Cerebellar nuclear complex (tissue), 1 donor: Measurements from ENCODE around the gene LHCGR.
"Not testable (repeated sequence)": the region's sequence is repeated elsewhere in the genome, so short reads cannot be mapped to it uniquely, and the experiment has no call there.

Experiments used
- DNase-seq, 2 experiments: peaks; one replicate each; lab custom pipeline; 2025; lab: John Stamatoyannopoulos, UW

LHCGR gene

DNA sequence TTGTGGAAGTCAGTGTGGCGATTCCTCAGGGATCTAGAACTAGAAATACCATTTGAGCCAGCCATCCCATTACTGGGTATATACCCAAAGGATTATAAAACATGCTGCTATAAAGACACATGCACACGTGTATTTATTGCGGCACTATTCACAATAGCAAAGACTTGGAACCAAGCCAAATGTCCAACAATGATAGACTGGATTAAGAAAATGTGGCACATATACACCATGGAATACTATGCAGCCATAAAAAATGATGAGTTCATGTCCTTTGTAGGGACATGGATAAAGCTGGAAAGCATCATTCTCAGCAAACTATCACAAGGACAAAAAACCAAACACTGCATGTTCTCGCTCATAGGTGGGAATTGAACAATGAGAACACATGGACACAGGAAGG, 16.3 kb downstream of the LHCGR start:
- DNase-seq: not testable (repeated sequence)

- no peak for DNase-seq
Observed at GRCh38 chr2:48738806-48739205, 16.7 kb downstream of the LHCGR start.

- no peak for DNase-seq
Observed at GRCh38 chr2:48736251-48736650, 19.3 kb downstream of the LHCGR start.

DNA sequence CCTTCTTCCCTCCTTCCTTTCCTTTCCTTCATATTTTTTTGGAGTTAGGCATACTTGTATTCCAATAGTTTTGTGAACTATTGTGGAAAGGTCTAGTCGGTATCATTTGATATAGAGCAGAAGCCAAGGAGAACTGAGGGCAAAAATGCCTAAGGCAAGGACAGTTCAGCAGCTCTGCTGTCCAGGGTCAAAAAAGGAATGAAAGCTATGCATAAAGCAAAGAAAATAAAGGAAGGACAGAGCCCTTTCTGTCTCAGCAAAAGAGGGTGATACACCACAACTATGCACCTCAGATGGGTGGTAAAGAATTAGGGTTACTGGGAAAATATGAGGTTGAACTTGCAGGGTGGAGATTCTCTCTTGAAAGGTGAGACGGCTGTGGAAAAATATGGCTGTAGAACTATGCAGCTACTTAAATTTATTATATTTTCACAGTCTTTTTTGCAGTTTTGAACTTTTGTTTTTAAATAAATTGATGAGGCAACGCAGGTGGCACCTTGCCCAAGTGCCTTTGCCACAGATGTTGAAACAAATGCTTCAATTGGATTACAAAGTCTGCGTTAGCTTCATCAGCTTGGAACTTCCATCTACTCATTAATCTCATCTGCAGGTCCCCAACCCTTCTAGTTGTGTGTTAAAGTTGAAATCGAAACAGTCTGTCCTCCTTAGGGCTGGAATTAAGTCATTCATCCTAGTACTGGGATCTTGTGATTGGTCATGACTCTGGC, 20.8 kb downstream of the LHCGR start:
- DNase-seq: no peak

GRCh38 chr2:48733067-48733503, 22.4 kb downstream of the LHCGR start:
- no peak for DNase-seq

- no peak for DNase-seq
Observed at GRCh38 chr2:48728840-48729239, 26.7 kb downstream of the LHCGR start.

DNA sequence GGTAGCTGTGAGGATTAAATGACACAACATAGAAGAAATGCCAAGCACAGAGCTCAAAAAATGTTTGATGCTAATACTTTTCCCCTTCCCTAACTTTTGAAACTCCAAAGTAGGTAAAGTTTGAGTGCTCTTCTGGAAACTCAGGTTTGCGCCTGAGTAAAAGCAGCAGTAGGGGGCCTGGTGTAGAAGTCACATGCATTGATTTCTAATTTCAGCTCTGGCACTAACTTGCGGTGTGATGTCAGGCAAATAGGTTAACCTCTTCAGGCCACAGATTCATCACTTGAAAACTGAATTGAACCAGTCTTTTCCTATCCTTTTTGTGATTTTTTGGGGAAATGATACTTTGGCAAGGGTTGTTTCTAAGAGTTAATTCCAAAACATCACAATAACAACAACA, 27.2 kb downstream of the LHCGR start:
- no peak for DNase-seq

DNA sequence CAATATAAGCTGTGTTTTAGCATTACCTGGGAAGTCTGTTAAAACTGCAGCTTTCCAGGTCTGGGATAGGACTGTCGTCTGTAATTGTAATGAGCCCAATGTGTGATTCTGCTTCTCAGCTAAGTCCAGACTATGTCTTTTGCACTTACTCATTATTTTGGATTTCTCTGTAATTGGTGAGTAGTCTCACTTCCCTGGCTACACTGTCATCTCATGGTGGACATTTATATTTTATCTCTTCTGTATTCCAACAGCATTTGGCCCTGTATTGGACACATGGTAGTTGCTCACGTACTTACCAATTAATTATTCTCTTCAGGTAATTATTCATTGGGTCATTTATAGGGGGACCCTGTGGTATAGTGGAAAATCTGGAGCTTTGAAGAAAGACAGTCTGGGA, 28.0 kb downstream of the LHCGR start:
- no peak for DNase-seq

- no peak for DNase-seq
Observed at GRCh38 chr2:48725696-48726494, 29.6 kb downstream of the LHCGR start.

GRCh38 chr2:48724278-48724677, 31.2 kb downstream of the LHCGR start:
- DNase-seq: no peak

DNA sequence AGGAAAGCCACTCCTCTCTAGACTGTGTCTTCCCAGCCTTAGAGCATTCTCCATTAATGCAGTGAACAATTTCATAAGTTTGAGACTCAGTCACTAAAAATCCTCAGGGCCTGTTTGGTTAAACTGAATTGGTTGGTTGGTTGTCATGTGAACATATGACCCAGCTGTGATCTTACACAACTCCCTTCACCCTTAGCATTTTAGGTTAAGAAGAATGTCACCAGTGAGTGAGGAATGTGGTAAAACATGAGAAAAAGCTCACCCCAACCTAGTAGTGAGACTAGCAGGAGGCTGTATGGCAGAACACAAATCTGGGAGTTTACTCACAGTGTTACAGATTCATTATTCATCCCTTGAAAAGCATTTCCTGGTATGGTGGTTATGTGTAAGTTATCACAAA, 32.4 kb downstream of the LHCGR start:
- DNase-seq: no peak

DNA sequence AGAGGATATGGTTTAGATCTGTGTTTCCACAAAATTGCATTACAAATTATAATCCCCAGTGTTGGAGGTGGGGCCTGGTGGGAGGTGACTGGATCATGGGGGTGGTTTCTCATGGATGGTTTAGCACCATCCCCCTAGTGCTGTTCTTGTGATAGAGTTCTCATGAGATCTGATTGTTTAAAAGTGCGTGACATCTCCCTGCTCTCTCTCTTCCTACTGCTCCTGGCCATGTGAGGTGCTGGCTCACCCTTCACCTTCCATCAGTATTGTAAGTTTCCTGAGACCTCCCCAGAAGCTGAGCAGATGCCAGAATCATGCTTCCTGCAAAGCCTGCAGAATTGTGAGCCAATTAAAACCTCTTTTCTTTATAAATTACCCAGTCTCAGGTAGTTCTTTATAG, 33.1 kb downstream of the LHCGR start:
- no peak for DNase-seq

DNA sequence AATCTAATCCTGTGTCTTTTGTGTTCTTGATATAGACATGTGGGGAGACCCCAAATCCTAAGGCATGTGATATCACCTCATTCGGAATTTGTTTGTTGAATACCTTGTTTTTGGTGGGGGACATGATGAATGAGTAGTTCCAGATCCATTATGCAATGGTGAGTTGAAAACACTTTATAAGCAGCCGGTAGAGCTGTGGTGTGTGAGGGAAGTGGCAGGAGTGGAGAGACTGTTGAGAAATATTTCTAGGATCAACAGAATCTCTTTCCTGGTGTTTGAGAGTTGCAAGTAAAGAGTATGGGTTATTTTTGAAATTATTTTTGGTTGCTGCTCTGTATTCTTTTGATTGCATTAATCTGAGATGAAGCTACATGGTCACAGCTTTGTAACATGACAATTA, 34.4 kb downstream of the LHCGR start:
- no peak for DNase-seq

DNA sequence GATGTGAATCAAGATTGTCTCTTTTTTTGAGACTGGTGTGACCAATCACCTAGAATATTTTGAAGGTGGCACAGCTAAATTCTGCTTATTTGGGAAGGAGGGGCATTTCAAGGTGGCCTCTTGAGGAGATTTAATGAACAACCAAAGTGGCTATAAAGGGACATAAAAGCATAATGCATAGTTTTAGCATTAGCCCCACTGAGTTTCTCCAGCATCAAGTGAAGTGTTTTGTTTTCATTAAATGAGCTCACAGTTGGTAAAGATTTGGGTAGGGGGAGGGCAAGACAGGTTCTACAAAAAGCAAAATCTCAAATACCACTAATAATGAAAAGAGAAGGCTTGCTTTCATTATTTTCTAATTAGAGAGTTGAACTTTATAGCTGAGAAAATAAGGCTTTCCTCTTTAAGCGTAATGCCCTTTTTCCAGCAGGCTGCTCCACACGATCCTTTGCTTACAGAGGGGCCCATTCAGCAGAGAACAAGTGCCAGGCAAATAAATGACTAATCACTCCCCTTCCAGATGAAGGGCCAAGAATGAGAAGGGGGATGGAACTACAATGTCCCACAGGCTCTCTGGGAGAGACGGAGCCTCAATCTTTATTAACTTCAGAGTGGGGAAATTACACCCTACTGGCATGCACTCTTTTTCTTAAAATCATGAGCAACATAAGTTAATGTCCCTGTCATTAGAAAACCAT, 35.9 kb downstream of the LHCGR start:
- no peak for DNase-seq

DNA sequence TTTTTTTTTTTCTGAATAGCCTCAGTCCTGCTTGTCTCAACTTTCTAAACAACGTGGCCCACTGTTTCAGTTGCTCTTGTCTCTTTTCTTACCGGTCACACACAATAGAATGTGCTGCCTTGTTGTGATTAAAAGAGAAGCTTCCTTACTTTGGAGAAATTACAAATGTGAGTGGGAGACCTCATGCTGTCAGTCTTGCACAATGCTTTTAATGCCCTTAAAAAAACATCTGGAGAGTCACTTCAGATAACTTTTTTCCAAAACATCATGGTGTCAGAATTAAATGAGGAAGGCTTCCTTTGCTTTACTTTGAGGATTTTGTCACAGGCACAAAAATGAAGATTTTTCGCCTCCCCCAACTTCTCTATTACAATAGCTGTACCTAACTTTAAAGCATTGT, 37.7 kb downstream of the LHCGR start:
- no peak for DNase-seq

- no peak for DNase-seq
Observed at GRCh38 chr2:48715956-48716355, 39.6 kb downstream of the LHCGR start.

- no peak for DNase-seq
Observed at GRCh38 chr2:48715042-48715899, 40.3 kb downstream of the LHCGR start.

DNA sequence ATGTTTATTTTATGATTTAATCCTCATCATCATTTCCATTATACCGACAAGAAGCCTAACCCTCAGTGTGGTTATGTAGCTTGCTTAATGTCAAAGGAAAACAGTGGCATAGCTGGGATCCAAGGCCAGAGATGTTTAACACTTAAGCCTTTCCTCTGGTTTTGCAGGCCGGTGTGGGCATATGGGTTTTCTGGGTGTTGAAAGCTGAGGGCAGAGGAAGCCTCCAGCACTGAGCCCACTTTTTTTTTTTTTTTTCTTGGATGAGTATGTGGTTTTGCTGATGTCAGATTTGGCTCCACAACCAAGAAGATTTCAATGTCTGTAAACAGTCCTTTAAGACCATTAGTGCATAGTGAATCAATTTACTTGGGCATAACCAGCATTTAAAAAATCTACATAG, 41.3 kb downstream of the LHCGR start:
- DNase-seq: no peak

- DNase-seq: no peak
Observed at GRCh38 chr2:48713647-48714046, 41.9 kb downstream of the LHCGR start.

- no peak for DNase-seq
Observed at GRCh38 chr2:48712151-48712550, 43.4 kb downstream of the LHCGR start.

- DNase-seq: no peak
Observed at GRCh38 chr2:48711343-48711742, 44.2 kb downstream of the LHCGR start.
